HL-60 (cell line): ENCODE data around the gene ZER1.
A peak's percentile ranks its signal among the peaks of the same experiment; 100 is the strongest.

Source experiments
- DNase-seq, 2 experiments: peaks; one replicate each; pipeline ENCODE4 v3.0.0-alpha.2; 2010 to 2020; ENCODE audit warnings: low read depth in 1 of 2, low spot score in 1 of 2
- H3K27ac ChIP-seq: fragments of 250-450 bp; sonication (Bioruptor Pico); replicated peaks from 2 replicates; pipeline ENCODE4 v1.5.1; 2020; ENCODE audit warnings: mild to moderate bottlenecking, moderate library complexity
- H3K27me3 ChIP-seq: fragments of 250-450 bp; sonication (Bioruptor Pico); 2 replicates; pipeline ENCODE4 v1.5.1; 2021; ENCODE audit warnings: mild to moderate bottlenecking, moderate library complexity; ENCODE audit not compliant: insufficient read depth, poor library complexity, severe bottlenecking
- H3K4me3 ChIP-seq: replicated peaks from 2 replicates; pipeline ENCODE4 v1.5.1; 2011; ENCODE audit warnings: mild to moderate bottlenecking, control low read depth, low read length; ENCODE audit not compliant: insufficient read depth
- CTCF ChIP-seq: IDR thresholded peaks from one replicate; pipeline ENCODE4 v1.5.1; 2011; ENCODE audit warnings: low read length, control low read depth, inconsistent platforms; ENCODE audit not compliant: insufficient read depth
- GABPA ChIP-seq: IDR thresholded peaks from 2 replicates; pipeline ENCODE4 v1.6.1; 2012; ENCODE audit warnings: low read depth
- POLR2AphosphoS5 ChIP-seq: IDR thresholded peaks from 2 replicates; pipeline ENCODE4 v1.6.1; 2012; ENCODE audit warnings: low read depth
- REST ChIP-seq: IDR thresholded peaks from 2 replicates; pipeline ENCODE4 v1.6.1; 2012; ENCODE audit warnings: low read depth; ENCODE audit not compliant: insufficient replicate concordance
- SPI1 ChIP-seq: IDR thresholded peaks from 2 replicates; pipeline ENCODE4 v1.6.1; 2012; ENCODE audit warnings: low read depth, mild to moderate bottlenecking, borderline replicate concordance

The ZER1 gene

GRCh38 chr9:128688501-128689292 lies 83.0 kb downstream of the ZER1 start, which contains the start of gene SET:
SET (plus strand) TSS chr9:128689222; CDS start chr9:128689583, 361 bp downstream.
- TF ChIP-seq SPI1 (peak; percentile 28; the same call in 1 of the 2 replicates), REST (no peak), POLR2AphosphoS5 (peak; percentile 59; the same call in 1 of the 2 replicates), CTCF (no peak), GABPA (no peak)
- H3K27ac ChIP-seq = peak within 1 kb of the TSS; percentile 95
- H3K4me3 ChIP-seq = peak within 1 kb of the TSS; percentile 98
- peak; percentile 88 to 91 for DNase-seq
- H3K27me3 ChIP-seq = no peaks in the 10 kb centered on the region

GRCh38 chr9:128687453-128687852 lies 84.3 kb downstream of the ZER1 start:
- no peak overlapping the region for H3K4me3 ChIP-seq

More at GRCh38 chr9:128687453-128687852, 84.3 kb downstream of the ZER1 start:
- no peak for DNase-seq
- no peak overlapping the region for H3K27ac ChIP-seq
- H3K27me3 ChIP-seq = no peaks in the 10 kb centered on the region
- TF ChIP-seq REST = no peak
- no peak for TF ChIP-seq POLR2AphosphoS5
- TF ChIP-seq CTCF = no peak
- TF ChIP-seq SPI1 = no peak
- TF ChIP-seq GABPA = no peak
